Renal pelvis (tissue), 4 donors: ENCODE data around the gene ABCF2. TPM values are rescaled to one million over a fixed set of nuclear protein-coding genes. Genes with fewer than 3 reads are reported as not detected.

Experiments
- DNase-seq: peaks from one replicate; pipeline ENCODE4 v3.0.0-alpha.2; 2013
- polyA plus RNA-seq, 3 donors: library from polyadenylated mRNA; unstranded; fragments of 120-200 nt; gene quantifications; one replicate each; pipeline ENCODE4 v1.2.1, GENCODE V29; 2013; ENCODE audit not compliant: insufficient read length in 3 of 3

ABCF2 gene
- polyA plus RNA-seq, 3 donors = 25.9 to 28.9 (median 26.3) TPM

GRCh38 chr7:151198945-151199848 lies 27.8 kb downstream of the ABCF2 start:
- peak; percentile 44 for DNase-seq

DNA sequence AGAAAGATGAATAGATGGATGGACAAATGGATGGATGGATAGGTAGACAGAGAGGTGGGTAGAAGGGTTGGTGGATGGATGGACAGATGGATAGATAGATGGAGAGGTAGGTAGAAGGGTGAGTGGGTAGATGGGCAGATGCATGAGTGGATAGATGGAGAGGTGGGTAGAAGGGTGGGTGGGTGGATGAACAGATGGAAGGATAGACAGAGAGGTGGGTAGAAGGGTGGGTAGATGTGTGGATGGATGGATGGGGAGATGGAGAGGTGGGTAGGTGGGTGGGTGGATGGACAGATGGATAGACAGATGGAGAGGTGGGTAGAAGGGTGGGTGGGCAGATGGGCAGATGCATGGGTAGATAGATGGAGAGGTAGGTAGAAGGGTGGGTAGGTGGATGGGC lies 29.1 kb downstream of the ABCF2 start:
- DNase-seq = no peak

DNA sequence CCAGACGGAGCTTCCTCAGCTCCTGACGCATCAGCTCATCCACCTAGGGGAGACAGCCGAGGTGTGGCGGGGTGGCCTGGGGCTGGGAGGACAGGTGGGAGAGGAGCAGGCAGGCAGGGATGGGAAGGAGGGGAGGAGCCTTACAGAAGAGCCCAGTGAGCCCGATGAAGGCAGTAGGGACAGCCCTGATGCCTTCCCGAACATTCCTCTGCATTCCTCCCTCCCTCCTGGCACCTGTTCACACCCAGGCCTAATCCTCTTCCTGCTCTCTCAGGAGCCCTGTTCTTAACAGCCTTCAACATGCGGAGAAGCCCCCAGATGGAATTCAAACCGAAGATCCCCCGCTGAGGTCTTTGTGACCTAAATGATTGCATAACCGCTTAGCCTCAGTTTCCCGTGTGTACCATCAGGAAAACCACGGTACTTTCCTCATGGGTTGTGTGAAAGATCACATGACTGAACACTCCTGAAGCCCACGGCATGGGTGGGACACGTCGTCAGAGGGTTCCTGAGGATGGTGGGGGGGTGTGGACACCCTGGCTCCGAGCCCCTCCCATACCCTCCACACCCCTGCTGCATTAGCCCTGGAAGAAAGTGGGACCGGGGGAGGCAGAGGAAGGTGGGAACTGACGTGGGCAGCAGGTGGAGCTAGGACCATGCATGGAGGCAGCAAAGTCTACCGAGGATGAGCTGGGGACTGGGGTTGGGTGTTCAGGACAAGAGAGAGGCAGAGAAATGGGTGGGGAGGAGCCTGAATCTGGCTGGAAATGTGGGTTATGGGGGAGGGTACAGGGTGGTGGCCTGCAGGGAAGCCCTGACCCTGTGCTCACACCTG lies 31.2 kb downstream of the ABCF2 start:
- DNase-seq = no peak

GRCh38 chr7:151194188-151194587 lies 32.8 kb downstream of the ABCF2 start:
- DNase-seq = no peak

DNA sequence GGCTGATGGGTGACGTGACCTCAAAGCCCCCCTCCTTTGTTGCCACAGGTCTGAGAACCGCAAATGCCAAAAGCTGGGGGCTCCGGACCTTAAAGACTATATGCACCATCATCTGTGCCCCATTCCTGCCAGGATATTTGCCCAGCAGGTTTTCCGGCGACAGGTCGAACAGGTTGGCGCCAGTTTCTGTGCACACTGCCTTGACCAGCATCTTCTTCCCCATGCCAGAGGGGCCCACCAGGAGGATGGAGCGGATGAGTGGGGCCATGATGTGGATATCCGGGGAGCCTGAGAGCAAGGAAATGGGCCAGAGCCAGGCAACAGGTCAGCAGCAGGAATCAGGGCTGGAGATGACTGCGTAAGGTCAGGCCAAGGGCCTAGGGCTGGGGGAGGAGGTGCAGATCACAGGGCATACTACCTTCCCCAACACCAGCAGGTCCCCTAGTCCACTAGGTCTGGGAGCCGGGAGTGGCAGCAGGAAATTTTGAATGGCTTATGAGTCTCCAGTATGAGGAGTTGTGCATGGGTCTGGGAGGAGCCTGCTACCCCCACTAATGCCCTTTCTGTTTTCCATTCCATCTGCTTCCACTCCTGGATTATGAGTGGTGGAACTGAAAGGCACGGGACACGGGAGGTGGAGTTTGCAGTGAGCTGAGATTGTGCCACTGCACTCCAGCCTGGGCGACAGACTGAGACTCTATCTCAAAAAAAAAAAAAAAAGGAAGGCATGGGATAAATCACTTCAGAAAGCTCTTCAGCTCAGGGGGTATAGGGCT lies 33.6 kb downstream of the ABCF2 start:
- no peak for DNase-seq

DNA sequence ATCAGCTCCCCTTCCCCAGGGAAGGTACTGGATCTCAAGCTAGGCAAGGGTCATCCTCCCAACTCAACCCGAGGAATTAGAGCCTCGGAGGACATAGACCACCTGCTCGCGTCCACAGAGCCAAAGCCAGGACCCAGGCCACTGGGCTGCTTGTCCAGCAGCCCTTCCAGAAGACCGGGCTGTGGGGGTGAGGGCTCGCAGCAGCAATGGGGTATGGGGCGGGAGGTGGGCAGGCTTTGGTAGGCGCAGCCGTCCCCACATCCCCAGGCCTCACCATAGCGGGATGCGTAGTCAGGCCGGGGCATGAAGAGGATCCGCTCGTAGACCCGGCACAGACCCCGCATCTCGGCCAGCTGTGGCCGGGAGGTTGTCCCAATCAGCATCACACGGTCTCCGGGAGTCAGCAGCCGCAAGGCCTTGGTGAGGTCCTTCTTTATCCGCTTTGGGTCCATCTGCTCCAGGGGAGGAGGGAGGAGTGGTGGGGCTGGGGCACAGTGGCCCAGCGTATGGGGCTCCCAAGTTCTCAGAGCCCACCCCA lies 34.9 kb downstream of the ABCF2 start:
- DNase-seq = no peak

- no peak for DNase-seq
Measured at GRCh38 chr7:151191544-151191943, 35.5 kb downstream of the ABCF2 start.

DNA sequence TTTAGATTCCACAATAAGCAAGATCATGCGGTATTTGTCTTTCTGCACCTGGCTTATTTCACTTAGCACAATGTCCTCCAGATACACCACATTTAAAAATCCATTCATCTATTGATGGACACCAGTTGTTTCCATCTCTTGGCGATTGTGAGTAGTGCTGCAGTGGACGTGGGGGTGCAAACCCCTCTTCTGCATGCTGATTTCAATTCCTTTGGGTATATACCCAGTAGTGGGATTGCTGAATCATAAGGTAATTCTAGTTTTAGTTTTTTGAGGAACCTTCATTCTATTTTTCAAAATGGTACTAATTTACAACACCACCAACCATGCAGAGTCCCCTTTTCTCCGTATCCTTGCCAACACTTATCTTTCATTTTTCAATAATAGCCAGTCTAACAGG lies 38.0 kb downstream of the ABCF2 start:
- DNase-seq = no peak

DNA sequence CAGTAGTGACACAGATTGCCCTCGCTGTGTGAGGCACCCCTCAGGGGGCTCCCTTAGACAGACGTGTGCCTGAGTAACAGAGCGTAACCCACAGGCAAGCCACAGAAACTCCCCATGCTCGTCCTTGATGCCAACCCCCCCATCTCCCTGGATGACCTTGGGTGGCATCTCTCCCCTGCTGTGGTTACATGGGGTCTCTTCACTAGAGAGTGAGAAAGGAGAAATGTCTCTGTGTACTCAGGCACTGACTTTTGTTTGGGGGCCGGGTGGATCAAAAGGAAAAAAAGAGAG lies 38.8 kb downstream of the ABCF2 start:
- DNase-seq = no peak

DNA sequence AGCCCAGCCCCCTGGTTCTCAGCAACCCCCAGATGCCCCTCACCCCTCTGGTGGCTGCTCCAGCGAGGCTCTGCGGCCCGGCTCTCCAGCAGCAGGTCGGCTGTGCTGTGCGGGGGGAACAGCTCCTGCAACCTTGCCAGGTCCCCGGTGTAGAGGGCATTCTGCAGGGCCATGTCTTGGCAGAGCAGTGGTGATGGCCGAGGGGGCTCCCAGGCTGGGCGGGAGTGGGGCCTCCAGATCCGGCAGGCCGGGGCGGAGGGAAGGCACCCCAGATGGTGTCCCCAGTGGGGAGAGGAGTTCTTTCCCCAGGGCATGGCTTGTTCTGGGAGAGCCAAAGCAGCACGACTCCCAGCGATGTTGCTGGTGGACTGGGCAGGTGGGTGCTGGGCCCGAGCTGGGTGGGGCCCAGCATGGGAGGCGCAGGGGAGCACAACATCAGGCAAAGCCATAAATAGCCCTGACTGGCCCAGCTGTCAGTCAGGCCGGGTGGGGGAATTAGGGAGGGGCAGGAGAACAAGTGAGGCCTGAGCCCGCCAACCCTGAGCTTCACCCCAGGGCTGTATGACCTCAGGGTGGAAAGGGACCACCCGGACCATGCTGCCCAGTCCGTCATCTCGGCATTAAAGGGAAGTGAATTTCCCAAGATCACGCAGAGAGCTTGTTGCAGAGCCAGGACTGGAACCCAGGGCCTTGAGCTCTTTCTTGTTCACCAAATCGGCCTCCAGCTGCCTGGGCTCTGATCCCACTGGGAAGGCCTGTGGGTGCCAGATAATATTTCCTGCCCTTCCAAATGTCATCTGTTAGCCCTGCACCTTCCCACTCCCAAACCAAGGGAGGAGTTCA lies 39.4 kb downstream of the ABCF2 start:
- DNase-seq = no peak

- no peak for DNase-seq
Measured at GRCh38 chr7:151186640-151187408, 40.2 kb downstream of the ABCF2 start, which contains the start of gene ASB10. TSS of gene ASB10 (minus strand) at chr7:151187250. CDS start at chr7:151187130, 120 bp downstream.

- no peak for DNase-seq
Measured at GRCh38 chr7:151185762-151186639, 41.0 kb downstream of the ABCF2 start.

- DNase-seq = no peak
Measured at GRCh38 chr7:151181011-151181431, 46.0 kb downstream of the ABCF2 start.

- DNase-seq = no peak
Measured at GRCh38 chr7:151179946-151180345, 47.1 kb downstream of the ABCF2 start.

DNA sequence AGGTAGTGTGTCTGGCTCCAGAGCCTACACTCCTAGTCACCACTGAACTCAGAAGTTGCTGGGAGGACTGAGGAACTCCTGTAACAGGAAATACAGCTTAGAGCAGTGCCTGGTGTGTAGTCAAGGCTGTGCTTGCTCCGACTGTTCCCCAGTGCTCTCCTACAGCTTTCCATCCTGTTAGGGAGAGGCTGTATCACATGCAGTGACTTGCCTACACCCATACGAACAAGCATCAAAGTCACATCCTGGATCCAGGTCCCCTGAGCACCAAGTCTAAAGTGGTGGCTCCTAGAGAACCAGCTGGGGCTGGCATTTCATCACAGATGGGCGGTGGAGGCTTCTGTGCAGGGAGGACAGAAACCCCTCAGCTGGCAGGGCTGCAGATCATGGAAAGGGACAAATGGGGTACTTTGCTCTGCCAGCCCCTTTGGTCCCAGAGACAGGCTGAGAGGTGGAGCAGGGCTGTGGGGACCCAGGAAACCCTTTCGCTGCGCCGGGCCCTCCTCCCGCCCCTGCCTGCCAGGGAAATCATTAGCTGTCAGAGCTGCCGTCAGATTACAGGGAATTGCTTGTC lies 47.6 kb downstream of the ABCF2 start:
- no peak for DNase-seq

DNA sequence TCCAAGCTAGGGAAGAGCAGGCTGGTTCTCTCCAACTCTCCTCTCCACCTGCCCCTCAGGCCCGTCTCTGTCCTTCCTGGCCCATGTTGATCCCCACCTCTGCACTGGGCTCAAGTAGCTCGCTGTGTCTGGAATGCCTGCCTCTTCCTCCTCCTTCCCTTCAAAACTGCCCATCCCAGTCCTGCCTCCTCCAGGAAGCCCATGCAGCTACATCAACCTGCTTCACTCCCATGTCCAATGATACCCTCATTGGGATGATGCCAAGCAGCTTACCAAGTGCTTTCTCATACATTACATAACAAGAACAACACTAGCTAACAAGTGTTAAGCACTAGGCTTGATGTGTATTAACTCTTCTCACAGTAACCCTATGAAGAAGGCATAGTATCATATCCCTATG lies 48.2 kb downstream of the ABCF2 start:
- DNase-seq = no peak

GRCh38 chr7:151178236-151178635 lies 48.8 kb downstream of the ABCF2 start:
- DNase-seq = no peak

GRCh38 chr7:151177310-151177709 lies 49.7 kb downstream of the ABCF2 start:
- DNase-seq = no peak

GRCh38 chr7:151176401-151176800 lies 50.6 kb downstream of the ABCF2 start:
- DNase-seq = no peak
